ENCODE data around the gene ACSF3. TPM values are rescaled to one million over a fixed set of nuclear protein-coding genes. Genes with fewer than 3 reads are reported as not detected.

ACSF3 gene
- total RNA-seq, 1 experiment from 2014 or later, result 54.9 TPM

- DNase-seq, result no peak
- TF ChIP-seq, protein P1, sequence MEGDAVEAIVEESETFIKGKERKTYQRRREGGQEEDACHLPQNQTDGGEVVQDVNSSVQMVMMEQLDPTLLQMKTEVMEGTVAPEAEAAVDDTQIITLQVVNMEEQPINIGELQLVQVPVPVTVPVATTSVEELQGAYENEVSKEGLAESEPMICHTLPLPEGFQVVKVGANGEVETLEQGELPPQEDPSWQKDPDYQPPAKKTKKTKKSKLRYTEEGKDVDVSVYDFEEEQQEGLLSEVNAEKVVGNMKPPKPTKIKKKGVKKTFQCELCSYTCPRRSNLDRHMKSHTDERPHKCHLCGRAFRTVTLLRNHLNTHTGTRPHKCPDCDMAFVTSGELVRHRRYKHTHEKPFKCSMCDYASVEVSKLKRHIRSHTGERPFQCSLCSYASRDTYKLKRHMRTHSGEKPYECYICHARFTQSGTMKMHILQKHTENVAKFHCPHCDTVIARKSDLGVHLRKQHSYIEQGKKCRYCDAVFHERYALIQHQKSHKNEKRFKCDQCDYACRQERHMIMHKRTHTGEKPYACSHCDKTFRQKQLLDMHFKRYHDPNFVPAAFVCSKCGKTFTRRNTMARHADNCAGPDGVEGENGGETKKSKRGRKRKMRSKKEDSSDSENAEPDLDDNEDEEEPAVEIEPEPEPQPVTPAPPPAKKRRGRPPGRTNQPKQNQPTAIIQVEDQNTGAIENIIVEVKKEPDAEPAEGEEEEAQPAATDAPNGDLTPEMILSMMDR (IDR thresholded peaks at IDR 0.05; ENCODE audit: unreplicated experiment), result no peak
- BruUV-seq (replicated peaks), result no TSS peak
- intact Hi-C loops (cut with micrococcal nuclease; ENCODE audit: unreplicated experiment), result no loop called here
- Mint-ChIP-seq H3K9me3 (ENCODE audit: low read depth, unreplicated experiment) (peaks cover 3% of the 10 kb centered on the region), H3K27me3 (ENCODE audit: unreplicated experiment) (peaks cover 71% of the 10 kb centered on the region), H3K4me1 (ENCODE audit: low read depth, unreplicated experiment) (peaks cover 10% of the 10 kb centered on the region), H3K27ac (ENCODE audit: unreplicated experiment) (no peak overlapping the region), H3K4me3 (ENCODE audit: low read depth, unreplicated experiment) (no peak overlapping the region), H3K36me3 (ENCODE audit: insufficient read depth, unreplicated experiment) (peaks cover 38% of the 10 kb centered on the region)
- CTCF ChIA-PET, result no interaction called here
Observed at GRCh38 chr16:89049484-89050118, 44.1 kb upstream of the ACSF3 start.

DNA sequence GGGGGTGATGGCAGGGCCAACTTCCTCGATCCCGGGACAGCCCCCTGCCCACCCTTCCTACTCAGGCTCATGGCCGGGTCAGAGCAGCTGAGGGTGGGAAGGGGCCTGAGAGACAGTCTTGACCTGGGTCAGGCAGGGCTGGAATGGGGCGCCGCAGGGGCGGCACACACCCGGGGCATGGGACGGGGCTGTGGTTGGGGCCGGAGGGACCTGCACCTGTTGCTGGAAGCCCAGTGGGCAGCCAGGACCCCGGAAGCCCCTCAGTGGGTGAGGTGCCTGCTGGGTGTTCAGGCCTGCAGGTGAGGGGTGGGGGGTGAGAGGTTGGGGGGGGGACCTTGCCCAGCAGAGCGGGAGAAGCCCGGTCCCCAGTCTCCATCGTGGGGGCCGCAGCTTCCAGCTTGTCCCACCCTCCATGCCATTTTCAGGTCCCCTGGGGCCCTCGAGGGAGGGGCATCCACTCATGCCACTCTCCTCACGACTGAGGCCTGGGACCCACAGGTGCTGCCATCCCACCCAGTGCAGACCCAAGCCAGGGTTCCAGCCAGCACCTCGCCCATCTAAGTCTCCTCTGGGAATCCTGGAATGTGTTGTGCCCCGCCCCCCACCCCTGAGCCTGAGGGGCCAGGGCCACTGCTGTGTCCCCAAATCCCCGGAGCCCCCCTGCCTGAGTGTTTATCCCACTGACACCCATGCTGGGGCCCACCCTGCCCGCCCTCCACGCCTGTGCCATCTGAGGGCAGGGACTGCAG, 43.4 kb upstream of the ACSF3 start:
- no TSS peak for BruUV-seq (replicated peaks)
- intact Hi-C loops (cut with micrococcal nuclease; ENCODE audit: unreplicated experiment), result no loop called here

GRCh38 chr16:89050868-89051311, 42.8 kb upstream of the ACSF3 start:
- BruUV-seq (replicated peaks), result no TSS peak
- Mint-ChIP-seq H3K4me3 (ENCODE audit: low read depth, unreplicated experiment) (no peak overlapping the region), H3K36me3 (ENCODE audit: insufficient read depth, unreplicated experiment) (peaks cover 38% of the 10 kb centered on the region), H3K9me3 (ENCODE audit: low read depth, unreplicated experiment) (peaks cover 2% of the 10 kb centered on the region), H3K4me1 (ENCODE audit: low read depth, unreplicated experiment) (peaks cover 10% of the 10 kb centered on the region), H3K27ac (ENCODE audit: unreplicated experiment) (no peak overlapping the region), H3K27me3 (ENCODE audit: unreplicated experiment) (peaks cover 71% of the 10 kb centered on the region)
- DNase-seq, result no peak
- CTCF ChIA-PET, result no interaction called here
- intact Hi-C loops (cut with micrococcal nuclease; ENCODE audit: unreplicated experiment), result no loop called here
- TF ChIP-seq, protein P1 (IDR thresholded peaks at IDR 0.05; ENCODE audit: unreplicated experiment), result no peak

More for the DNA sequence above, 43.4 kb upstream of the ACSF3 start:
- Mint-ChIP-seq H3K9me3 (ENCODE audit: low read depth, unreplicated experiment) (peaks cover 3% of the 10 kb centered on the region), H3K4me3 (ENCODE audit: low read depth, unreplicated experiment) (no peak overlapping the region), H3K4me1 (ENCODE audit: low read depth, unreplicated experiment) (peaks cover 10% of the 10 kb centered on the region), H3K27ac (ENCODE audit: unreplicated experiment) (no peak overlapping the region), H3K27me3 (ENCODE audit: unreplicated experiment) (peaks cover 71% of the 10 kb centered on the region), H3K36me3 (ENCODE audit: insufficient read depth, unreplicated experiment) (peaks cover 38% of the 10 kb centered on the region)
- CTCF ChIA-PET, result no interaction called here
- no peak for DNase-seq
- TF ChIP-seq, protein P1 (IDR thresholded peaks at IDR 0.05; ENCODE audit: unreplicated experiment), result no peak

DNA sequence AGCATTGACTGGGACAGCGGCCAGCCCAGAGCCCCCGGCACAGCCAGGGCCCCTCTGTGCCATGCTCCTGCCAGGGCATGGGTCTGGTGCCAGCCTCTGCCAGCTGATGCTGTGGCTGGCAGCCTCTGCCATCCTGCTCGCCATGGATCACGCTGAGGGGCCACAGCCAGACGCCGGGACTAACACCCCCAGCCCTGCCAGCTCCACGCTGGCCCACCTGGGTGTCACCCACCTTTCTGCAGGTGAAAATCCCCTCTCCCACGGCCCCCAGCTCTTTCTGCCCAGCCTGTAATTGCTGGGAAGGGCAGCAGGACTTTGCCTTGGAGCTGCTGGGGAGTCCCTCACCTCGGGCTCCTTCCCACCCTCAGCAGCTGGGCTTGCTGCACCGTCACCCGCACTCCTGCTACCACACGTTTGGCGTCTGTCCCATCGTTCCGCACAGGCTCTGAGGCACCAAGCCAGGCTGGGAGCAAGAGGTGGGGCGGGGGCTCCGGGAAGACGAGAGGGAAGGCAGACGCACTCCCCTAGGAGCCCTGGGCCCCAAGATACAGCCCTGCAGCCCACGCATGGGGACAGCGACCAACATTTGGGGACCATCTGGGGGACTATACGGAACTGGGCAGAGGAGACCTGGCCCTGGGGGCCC, 42.0 kb upstream of the ACSF3 start:
- intact Hi-C loops (cut with micrococcal nuclease; ENCODE audit: unreplicated experiment), result no loop called here
- Mint-ChIP-seq H3K27ac (ENCODE audit: unreplicated experiment) (no peak overlapping the region), H3K4me3 (ENCODE audit: low read depth, unreplicated experiment) (peak overlapping the region; percentile 72), H3K4me1 (ENCODE audit: low read depth, unreplicated experiment) (peaks cover 10% of the 10 kb centered on the region), H3K27me3 (ENCODE audit: unreplicated experiment) (peaks cover 71% of the 10 kb centered on the region), H3K9me3 (ENCODE audit: low read depth, unreplicated experiment) (no peaks in the 10 kb centered on the region), H3K36me3 (ENCODE audit: insufficient read depth, unreplicated experiment) (peaks cover 38% of the 10 kb centered on the region)
- DNase-seq, result no peak
- CTCF ChIA-PET, result interaction anchor here (1.4 kb wide), 1 partner anchor 199 kb away, joined by 3 read pairs; no protein-coding TSS in a partner anchor
- TF ChIP-seq, protein P1 (IDR thresholded peaks at IDR 0.05; ENCODE audit: unreplicated experiment), result no peak
- no TSS peak for BruUV-seq (replicated peaks)

All from Calu3 (cell line).